ENCODE results near the gene UNC45A.
"Not testable (repeated sequence)": the region's sequence is repeated elsewhere in the genome, so short reads cannot be mapped to it uniquely, and the experiment has no call there.

Gene UNC45A

GRCh38 chr15:90890839-90891238 is 44.2 kb upstream of the UNC45A start:
- TF ChIP-seq CTCF (IDR thresholded peaks at IDR 0.05; ENCODE audit: low read length, missing control alignments): no peak
- H3K4me3 ChIP-seq (replicated peaks; ENCODE audit: low read depth, low read length): no peak overlapping the region
- DNase-seq (ENCODE audit: low read depth): no peak

- H3K4me3 ChIP-seq (replicated peaks; ENCODE audit: low read depth, low read length): no peak overlapping the region
- no peak for DNase-seq (ENCODE audit: low read depth)
- no peak for TF ChIP-seq CTCF (IDR thresholded peaks at IDR 0.05; ENCODE audit: low read length, missing control alignments)
Measured at GRCh38 chr15:90891346-90891949, 43.6 kb upstream of the UNC45A start.

- DNase-seq (ENCODE audit: low read depth): no peak
- no peak for TF ChIP-seq CTCF (IDR thresholded peaks at IDR 0.05; ENCODE audit: low read length, missing control alignments)
- no peak overlapping the region for H3K4me3 ChIP-seq (replicated peaks; ENCODE audit: low read depth, low read length)
Measured at GRCh38 chr15:90892023-90892422, 43.1 kb upstream of the UNC45A start.

- no peak for DNase-seq (ENCODE audit: low read depth)
- TF ChIP-seq CTCF (IDR thresholded peaks at IDR 0.05; ENCODE audit: low read length, missing control alignments): no peak
- no peak overlapping the region for H3K4me3 ChIP-seq (replicated peaks; ENCODE audit: low read depth, low read length)
Measured at GRCh38 chr15:90892498-90893174, 42.4 kb upstream of the UNC45A start.

GRCh38 chr15:90893175-90894090 is 41.7 kb upstream of the UNC45A start:
- TF ChIP-seq CTCF (IDR thresholded peaks at IDR 0.05; ENCODE audit: low read length, missing control alignments): no peak
- no peak for DNase-seq (ENCODE audit: low read depth)
- no peak overlapping the region for H3K4me3 ChIP-seq (replicated peaks; ENCODE audit: low read depth, low read length)

- no peak for TF ChIP-seq CTCF (IDR thresholded peaks at IDR 0.05; ENCODE audit: low read length, missing control alignments)
- peak; percentile 12 for DNase-seq (ENCODE audit: low read depth)
- H3K4me3 ChIP-seq (replicated peaks; ENCODE audit: low read depth, low read length): no peak overlapping the region
Measured at GRCh38 chr15:90895571-90896117, 39.4 kb upstream of the UNC45A start.

- DNase-seq (ENCODE audit: low read depth); H3K4me3 ChIP-seq (replicated peaks; ENCODE audit: low read depth, low read length): not testable (repeated sequence)
Measured at GRCh38 chr15:90897131-90897655, 37.9 kb upstream of the UNC45A start.
